Dermis blood vessel endothelial cell (primary cell): ENCODE measurements around the gene MASP2. TPM values are rescaled to one million over a fixed set of nuclear protein-coding genes. Genes with fewer than 3 reads are reported as not detected.

ENCODE experiments used
- DNase-seq: peaks from one replicate; pipeline ENCODE4 v3.0.0; 2010
- total RNA-seq: library from RNA; depleted of rRNA; stranded (reverse); fragments of >200 nt; gene quantifications from 2 replicates; pipeline ENCODE4 v1.2.3, GENCODE V29; 2014

The MASP2 gene
- total RNA-seq, 1 donor from 2014 or later, result not detected

GRCh38 chr1:10987840-10988417, 59.1 kb downstream of the MASP2 start:
- no peak for DNase-seq

DNA sequence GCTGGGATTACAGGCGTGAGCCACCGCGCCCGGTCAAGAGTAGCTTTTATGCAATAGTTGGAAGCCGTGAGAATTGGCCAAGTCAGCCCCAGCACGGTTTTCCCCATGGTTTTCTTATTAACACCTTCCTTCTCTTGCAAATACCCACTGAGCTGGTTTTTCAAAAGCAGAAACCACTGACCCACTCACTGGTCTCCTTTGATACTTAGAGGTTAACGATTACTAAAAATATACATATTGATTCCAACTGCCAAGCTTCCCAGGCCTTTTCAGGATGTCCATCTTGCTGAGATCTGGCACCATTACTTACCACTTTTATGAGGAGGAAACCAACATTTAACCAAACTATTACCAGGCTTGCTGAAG, 60.5 kb downstream of the MASP2 start:
- DNase-seq, result no peak

GRCh38 chr1:10980841-10981727, 66.0 kb downstream of the MASP2 start:
- no peak for DNase-seq

DNA sequence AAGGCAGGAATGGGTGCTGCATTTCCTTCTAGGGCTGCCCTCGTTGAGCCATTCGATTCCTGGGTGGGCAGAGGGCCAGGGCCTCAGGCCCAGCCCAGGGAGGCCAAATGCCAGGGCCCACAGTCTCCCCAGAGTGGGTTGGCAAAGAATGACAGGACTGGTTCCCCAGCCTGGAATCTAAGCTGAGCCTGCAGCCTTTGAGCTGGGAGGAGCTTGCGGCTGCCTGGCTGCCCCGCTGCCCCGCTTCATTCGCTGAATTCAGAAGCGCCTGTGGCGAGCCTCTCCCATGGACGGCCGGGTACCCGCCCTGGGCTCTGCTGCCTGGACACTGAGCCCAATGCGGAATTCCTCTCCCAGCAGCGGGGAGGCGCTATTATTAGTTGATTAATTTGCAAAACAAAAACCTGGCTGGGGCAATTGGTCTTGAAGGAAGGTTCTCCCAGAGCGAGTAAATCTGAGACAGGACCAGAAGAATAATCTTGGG, 66.9 kb downstream of the MASP2 start:
- no peak for DNase-seq

DNA sequence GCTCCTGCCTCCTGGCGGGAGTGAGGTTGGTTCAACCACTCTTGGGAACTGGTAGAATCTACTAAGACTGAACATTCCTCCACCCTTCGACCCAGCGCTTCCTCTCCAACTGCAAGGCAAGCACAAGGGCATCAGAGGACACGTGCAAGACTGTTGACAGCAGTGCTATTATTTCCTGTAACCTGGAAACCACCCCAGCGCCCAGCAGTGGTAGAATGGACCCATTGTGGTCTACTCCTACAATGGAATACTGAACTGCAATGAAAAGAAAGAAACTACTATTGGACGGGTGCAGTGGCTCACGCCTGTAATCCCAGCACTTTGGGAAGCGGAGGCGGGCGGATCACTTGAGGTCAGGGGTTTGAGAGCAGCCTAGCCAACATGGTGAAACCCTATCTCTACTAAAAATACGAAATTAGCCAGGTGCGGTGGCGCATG, 67.5 kb downstream of the MASP2 start:
- DNase-seq, result peak; percentile 70

DNA sequence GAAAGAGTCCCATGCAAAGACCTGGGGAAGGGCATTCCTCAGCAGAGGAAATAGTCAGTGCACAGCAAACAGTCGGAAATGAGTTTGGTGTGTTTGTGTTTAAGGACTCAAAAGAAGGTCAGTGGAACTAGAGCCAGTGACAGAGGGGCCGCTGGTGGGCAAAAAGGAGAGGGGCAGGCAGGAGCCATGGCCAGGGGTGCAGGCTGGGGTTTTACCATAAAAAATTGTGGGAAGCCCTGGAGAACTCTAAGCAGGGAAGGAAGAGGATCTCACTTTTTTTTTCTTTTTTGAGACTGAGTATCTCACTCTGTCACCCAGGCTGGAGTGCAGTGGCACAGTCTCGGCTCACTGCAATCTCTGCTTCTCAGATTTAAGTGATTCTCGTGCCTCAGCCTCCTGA, 68.3 kb downstream of the MASP2 start:
- DNase-seq, result no peak

Other genes starting within 250 kb of the MASP2 start
- 133 and 197 TPM in 2 replicates for gene TARDBP, start 34.6 kb downstream of the MASP2 start, total RNA-seq
- 10.6 and 41.3 TPM in 2 replicates for gene SRM, start 12.8 kb upstream of the MASP2 start, total RNA-seq
- 53.6 and 67.8 TPM in 2 replicates for gene EXOSC10, start 52.6 kb upstream of the MASP2 start, total RNA-seq
- not detected in 2 replicates for gene ANGPTL7, start 142.1 kb upstream of the MASP2 start, total RNA-seq
- gene MTOR, start 215.3 kb upstream of the MASP2 start, total RNA-seq, result 63.5 and 86.6 TPM in 2 replicates
- 12.3 and 12.8 TPM in 2 replicates for gene UBIAD1, start 226.0 kb upstream of the MASP2 start, total RNA-seq